Prostate gland (tissue), 2 donors: Measurements from ENCODE around the gene HSF5. TPM values are rescaled to one million over a fixed set of nuclear protein-coding genes. Genes with fewer than 3 reads are reported as not detected.
A peak's percentile ranks its signal among the peaks of the same experiment; 100 is the strongest.

Source experiments
- DNase-seq: peaks from one replicate; pipeline ENCODE4 v3.0.0-alpha.2; 2019; ENCODE audit warnings: low spot score
- H3K27ac ChIP-seq, 2 donors: fragments of 200-600 bp; sonication (generic); 2 replicates each; pipeline ENCODE4 v1.5.1; 2017 to 2019
- H3K27me3 ChIP-seq: fragments of 200-600 bp; sonication (generic); replicated peaks from 2 replicates; pipeline ENCODE4 v1.5.1; 2019; ENCODE audit not compliant: insufficient read depth
- H3K36me3 ChIP-seq, 2 donors: fragments of 200-600 bp; sonication (generic); 1 replicate in 1 of 2; 2 replicates in 1 of 2; pipeline versions ENCODE4 v1.5.1 to v1.8.1; 2017 to 2019
- H3K4me1 ChIP-seq: fragments of 200-600 bp; sonication (generic); replicated peaks from 2 replicates; pipeline ENCODE4 v1.5.1; 2019
- H3K4me3 ChIP-seq, 2 donors: fragments of 200-600 bp; sonication (generic); 2 replicates each; pipeline ENCODE4 v1.5.1; 2017 to 2019
- H3K9me3 ChIP-seq: fragments of 200-600 bp; sonication (generic); 2 replicates; pipeline ENCODE4 v1.5.1; 2017
- CTCF ChIP-seq, 4 experiments: fragments of 200-600 bp in 2 of 4; fragments of 450-650 bp in 2 of 4; sonication (generic) in 2 of 4; IDR thresholded peaks; 1 replicate in 3 of 4; 2 replicates in 1 of 4; pipeline ENCODE4 v1.5.1; 2016 to 2019; ENCODE audit warnings: antibody characterized with exemption in 4 of 4, mild to moderate bottlenecking in 2 of 4, moderate library complexity in 2 of 4
- POLR2A ChIP-seq: fragments of 450-650 bp; IDR thresholded peaks from one replicate; pipeline ENCODE4 v1.6.1; 2016; ENCODE audit warnings: antibody characterized with exemption, mild to moderate bottlenecking
- POLR2AphosphoS5 ChIP-seq: sonication (generic); formaldehyde crosslinking; IDR thresholded peaks from one replicate; pipeline ENCODE4 v1.6.1; 2017; ENCODE audit warnings: antibody characterized with exemption
- WGBS: methylation state at CpG from one replicate; pipeline ENCODE4 v1.1.5; 2018; 5-methylcytosine and 5-hydroxymethylcytosine counted together
- intact Hi-C: fragments of 100-400 bp; cut with DNase I; formaldehyde crosslinking; loops from one replicate; pipeline ENCODE4 v1.14.2; 2022
- total RNA-seq, 2 donors: library from RNA; depleted of rRNA; stranded (reverse); fragments of >200 nt; gene quantifications; one replicate each; pipeline ENCODE4 v1.1.0, GENCODE V29; 2016

HSF5 gene
- total RNA-seq, 2 donors from 2014 or later, result 11.5 TPM; not detected in 1

GRCh38 chr17:58410714-58411407, 77.3 kb downstream of the HSF5 start:
- no peaks in the 10 kb centered on the region for H3K9me3 ChIP-seq
- no peaks in the 10 kb centered on the region for H3K27me3 ChIP-seq
- intact Hi-C loops, result no loop called here
- H3K4me3 ChIP-seq, result no peak overlapping the region
- no peak for TF ChIP-seq CTCF (IDR thresholded peaks at IDR 0.05)
- no peak for TF ChIP-seq POLR2A
- no peak for TF ChIP-seq POLR2AphosphoS5
- no peak overlapping the region for H3K27ac ChIP-seq
- no peaks in the 10 kb centered on the region for H3K36me3 ChIP-seq
- no peaks in the 10 kb centered on the region for H3K4me1 ChIP-seq
- no peak for DNase-seq

- intact Hi-C loops, result no loop called here
- no peaks in the 10 kb centered on the region for H3K9me3 ChIP-seq
- 54% methylated on average over 5 of the region's 5 CpGs for WGBS
- H3K27ac ChIP-seq, result peak overlapping the region; percentile 5 to 32
- no peaks in the 10 kb centered on the region for H3K36me3 ChIP-seq
- no peaks in the 10 kb centered on the region for H3K27me3 ChIP-seq
- H3K4me3 ChIP-seq, result no peak overlapping the region
- no peaks in the 10 kb centered on the region for H3K4me1 ChIP-seq
- TF ChIP-seq POLR2AphosphoS5 (no peak), CTCF (IDR thresholded peaks at IDR 0.05) (no peak), POLR2A (no peak)
- no peak for DNase-seq
Observed at GRCh38 chr17:58409432-58409831, 78.8 kb downstream of the HSF5 start.

- Histone ChIP-seq H3K4me3 (no peak overlapping the region), H3K27ac (peak overlapping the region; percentile 29 to 32), H3K36me3 (no peaks in the 10 kb centered on the region), H3K9me3 (no peaks in the 10 kb centered on the region), H3K27me3 (no peaks in the 10 kb centered on the region), H3K4me1 (no peaks in the 10 kb centered on the region)
- TF ChIP-seq CTCF (IDR thresholded peaks at IDR 0.05) (no peak), POLR2A (no peak)
- no peak for DNase-seq
- WGBS, result 42% methylated on average over 6 of the region's 6 CpGs
- intact Hi-C loops, result no loop called here
Observed at GRCh38 chr17:58403311-58403710, 84.9 kb downstream of the HSF5 start.

GRCh38 chr17:58402679-58403078, 85.5 kb downstream of the HSF5 start:
- Histone ChIP-seq H3K4me1 (peaks cover 3% of the 10 kb centered on the region), H3K4me3 (no peak overlapping the region), H3K27ac (peak overlapping the region; percentile 29 to 32), H3K27me3 (no peaks in the 10 kb centered on the region), H3K9me3 (no peaks in the 10 kb centered on the region), H3K36me3 (no peaks in the 10 kb centered on the region)
- WGBS, result 48% methylated on average over 1 of the region's 1 CpG
- intact Hi-C loops, result no loop called here
- DNase-seq, result no peak
- TF ChIP-seq POLR2A (no peak), POLR2AphosphoS5 (no peak), CTCF (IDR thresholded peaks at IDR 0.05) (no peak)

GRCh38 chr17:58402047-58402446, 86.2 kb downstream of the HSF5 start:
- Histone ChIP-seq H3K27ac (peak overlapping the region in 1 of 2 donors; percentile 32), H3K9me3 (no peaks in the 10 kb centered on the region), H3K4me1 (peaks cover 3% of the 10 kb centered on the region), H3K4me3 (no peak overlapping the region), H3K36me3 (no peaks in the 10 kb centered on the region), H3K27me3 (no peaks in the 10 kb centered on the region)
- no peak for TF ChIP-seq POLR2A
- no peak for TF ChIP-seq POLR2AphosphoS5
- no peak for TF ChIP-seq CTCF (IDR thresholded peaks at IDR 0.05)
- intact Hi-C loops, result no loop called here
- no peak for DNase-seq
